ENCODE results near the gene ARL15.
A peak's percentile ranks its signal among the peaks of the same experiment; 100 is the strongest.

The ARL15 gene

GRCh38 chr5:54159153-54159892 is 151.1 kb downstream of the ARL15 start:
- peak; percentile 20 for TF ChIP-seq CTCF (IDR thresholded peaks at IDR 0.05; ENCODE audit: insufficient read depth, missing control alignments)
- FAIRE-seq (no peak), DNase-seq (ENCODE audit: insufficient read length, low spot score) (no peak)

- no peak for TF ChIP-seq CTCF (IDR thresholded peaks at IDR 0.05; ENCODE audit: insufficient read depth, missing control alignments)
- DNase-seq (ENCODE audit: insufficient read length, low spot score) (no peak), FAIRE-seq (no peak)
These were observed 153.8 kb downstream of the ARL15 start for GRCh38 chr5:54156577-54156976.

- no peak for DNase-seq (ENCODE audit: insufficient read length, low spot score)
- no peak for TF ChIP-seq CTCF (IDR thresholded peaks at IDR 0.05; ENCODE audit: insufficient read depth, missing control alignments)
- FAIRE-seq = no peak
These were observed 159.5 kb downstream of the ARL15 start for GRCh38 chr5:54150841-54151240.

- FAIRE-seq = no peak
- DNase-seq (ENCODE audit: insufficient read length, low spot score) = no peak
- no peak for TF ChIP-seq CTCF (IDR thresholded peaks at IDR 0.05; ENCODE audit: insufficient read depth, missing control alignments)
These were observed 161.5 kb downstream of the ARL15 start for GRCh38 chr5:54148858-54149257.

GRCh38 chr5:54148067-54148845 is 162.1 kb downstream of the ARL15 start:
- DNase-seq (ENCODE audit: insufficient read length, low spot score) = no peak
- peak; percentile 25 for TF ChIP-seq CTCF (IDR thresholded peaks at IDR 0.05; ENCODE audit: insufficient read depth, missing control alignments)
- no peak for FAIRE-seq

- DNase-seq (ENCODE audit: insufficient read length, low spot score) (no peak), FAIRE-seq (no peak)
- TF ChIP-seq CTCF (IDR thresholded peaks at IDR 0.05; ENCODE audit: insufficient read depth, missing control alignments) = no peak
These were observed 163.5 kb downstream of the ARL15 start for GRCh38 chr5:54146916-54147315.

GRCh38 chr5:54146390-54146789 is 164.0 kb downstream of the ARL15 start:
- FAIRE-seq (no peak), DNase-seq (ENCODE audit: insufficient read length, low spot score) (no peak)
- no peak for TF ChIP-seq CTCF (IDR thresholded peaks at IDR 0.05; ENCODE audit: insufficient read depth, missing control alignments)

Data from D721Med (cell line).